ENCODE measurements around the gene GLIPR1.
A peak's percentile ranks its signal among the peaks of the same experiment; 100 is the strongest.

The GLIPR1 gene

DNA sequence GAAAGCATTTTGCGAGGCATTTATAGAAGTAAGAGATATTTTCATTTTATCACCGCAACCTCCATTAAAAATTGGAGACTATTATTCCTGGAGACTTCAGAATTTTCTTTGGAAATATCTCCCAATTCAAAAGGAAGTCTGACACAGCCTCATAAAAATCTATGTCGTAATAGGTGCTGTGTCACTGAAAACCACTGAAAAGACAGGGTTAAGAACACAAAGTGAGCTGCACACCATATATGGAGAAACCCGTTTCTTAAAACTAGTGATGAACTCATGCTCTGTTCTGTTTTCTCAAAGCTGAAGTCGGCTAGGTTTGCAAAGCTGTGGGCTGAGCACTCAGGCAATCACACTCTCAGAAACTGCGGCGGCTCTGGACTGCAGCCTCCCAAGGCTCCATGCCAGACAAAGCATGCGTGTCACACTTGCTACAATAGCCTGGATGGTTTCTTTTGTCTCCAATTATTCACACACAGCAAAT lies at the start of gene GLIPR1:
TSS of gene GLIPR1 (plus strand) at position 287 of the 481 bp plus-strand sequence. CDS start at position 413, 126 bp downstream.
- TF ChIP-seq, protein P1, sequence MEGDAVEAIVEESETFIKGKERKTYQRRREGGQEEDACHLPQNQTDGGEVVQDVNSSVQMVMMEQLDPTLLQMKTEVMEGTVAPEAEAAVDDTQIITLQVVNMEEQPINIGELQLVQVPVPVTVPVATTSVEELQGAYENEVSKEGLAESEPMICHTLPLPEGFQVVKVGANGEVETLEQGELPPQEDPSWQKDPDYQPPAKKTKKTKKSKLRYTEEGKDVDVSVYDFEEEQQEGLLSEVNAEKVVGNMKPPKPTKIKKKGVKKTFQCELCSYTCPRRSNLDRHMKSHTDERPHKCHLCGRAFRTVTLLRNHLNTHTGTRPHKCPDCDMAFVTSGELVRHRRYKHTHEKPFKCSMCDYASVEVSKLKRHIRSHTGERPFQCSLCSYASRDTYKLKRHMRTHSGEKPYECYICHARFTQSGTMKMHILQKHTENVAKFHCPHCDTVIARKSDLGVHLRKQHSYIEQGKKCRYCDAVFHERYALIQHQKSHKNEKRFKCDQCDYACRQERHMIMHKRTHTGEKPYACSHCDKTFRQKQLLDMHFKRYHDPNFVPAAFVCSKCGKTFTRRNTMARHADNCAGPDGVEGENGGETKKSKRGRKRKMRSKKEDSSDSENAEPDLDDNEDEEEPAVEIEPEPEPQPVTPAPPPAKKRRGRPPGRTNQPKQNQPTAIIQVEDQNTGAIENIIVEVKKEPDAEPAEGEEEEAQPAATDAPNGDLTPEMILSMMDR (IDR thresholded peaks at IDR 0.05) = no peak
- Histone ChIP-seq H3K4me1 (peaks cover 0 to 45% (median 24%) of the 10 kb centered on the region in 4 donors), H3K9me3 (no peaks in the 10 kb centered on the region), H3K36me3 (no peaks in the 10 kb centered on the region), H3K27ac (peak within 1 kb of the TSS; percentile 85 to 88), H3K27me3 (no peaks in the 10 kb centered on the region), H3K4me3 (peak within 1 kb of the TSS; percentile 57 to 70)
- intact Hi-C loops (cut with DNase I; ENCODE audit: low total_unique reads) = loop anchor here (10.0 kb wide), 1 partner anchor 86 kb away; the partner anchor contains the start of gene GLIPR1L2
- peak; percentile 83 to 90 for DNase-seq

DNA sequence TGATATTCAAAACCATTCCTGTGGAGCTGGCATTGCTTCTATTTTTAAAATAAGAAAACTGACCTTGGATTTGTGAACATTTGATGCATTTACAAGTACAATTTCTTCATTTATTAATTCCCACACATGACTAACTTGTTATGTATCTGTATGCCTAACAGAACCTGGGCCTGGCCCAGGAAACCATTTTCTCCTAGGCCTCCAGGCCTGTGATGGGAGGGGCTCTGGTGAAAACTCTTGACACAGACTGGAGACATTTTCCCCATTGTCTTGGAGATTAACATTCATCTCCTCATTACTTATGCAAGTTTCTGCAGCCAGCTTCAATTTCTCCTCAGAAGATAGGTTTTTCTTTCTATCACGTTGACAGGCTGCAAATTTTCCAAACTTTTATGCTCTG lies 47.6 kb upstream of the GLIPR1 start:
- no peak for DNase-seq
- Histone ChIP-seq H3K4me3 (no peak overlapping the region), H3K9me3 (peaks cover 0 to 13% (median 5%) of the 10 kb centered on the region in 3 donors), H3K4me1 (peaks cover 0 to 9% (median 0%) of the 10 kb centered on the region in 4 donors), H3K27me3 (no peaks in the 10 kb centered on the region), H3K27ac (peak overlapping the region in 1 of 2 donors; percentile 43), H3K36me3 (no peaks in the 10 kb centered on the region)
- intact Hi-C loops (cut with DNase I; ENCODE audit: low total_unique reads) = no loop called here
- TF ChIP-seq, protein P1 (IDR thresholded peaks at IDR 0.05) = no peak

DNA sequence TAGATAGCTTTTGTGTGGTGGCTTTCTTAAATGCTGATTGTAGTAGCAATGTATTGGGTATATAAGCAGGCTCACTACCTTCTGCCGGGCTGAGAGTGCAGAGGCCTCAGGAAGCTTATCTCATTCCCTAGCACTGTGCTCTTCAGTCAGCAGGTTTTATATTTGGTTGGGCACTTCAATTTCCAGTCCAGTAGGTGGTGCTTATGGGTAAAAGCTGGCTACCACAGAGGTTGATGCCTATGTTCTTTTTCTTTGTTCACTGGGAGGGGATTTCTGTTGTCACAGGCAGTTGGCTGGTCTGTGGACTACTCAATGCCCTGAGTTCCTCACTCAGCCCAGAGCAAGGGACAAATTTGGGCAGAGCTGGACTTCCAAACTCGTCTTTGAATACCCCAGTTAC lies 43.0 kb upstream of the GLIPR1 start:
- no peaks in the 10 kb centered on the region for H3K36me3 ChIP-seq
- TF ChIP-seq, protein P1 (IDR thresholded peaks at IDR 0.05) = no peak
- H3K4me1 ChIP-seq = peaks cover 0 to 6% (median 0%) of the 10 kb centered on the region in 4 donors
- H3K27me3 ChIP-seq = no peaks in the 10 kb centered on the region
- no peak for DNase-seq
- no peak overlapping the region for H3K4me3 ChIP-seq
- H3K27ac ChIP-seq = no peak overlapping the region
- intact Hi-C loops (cut with DNase I; ENCODE audit: low total_unique reads) = no loop called here
- peaks cover 0 to 10% (median 5%) of the 10 kb centered on the region in 3 donors for H3K9me3 ChIP-seq

DNA sequence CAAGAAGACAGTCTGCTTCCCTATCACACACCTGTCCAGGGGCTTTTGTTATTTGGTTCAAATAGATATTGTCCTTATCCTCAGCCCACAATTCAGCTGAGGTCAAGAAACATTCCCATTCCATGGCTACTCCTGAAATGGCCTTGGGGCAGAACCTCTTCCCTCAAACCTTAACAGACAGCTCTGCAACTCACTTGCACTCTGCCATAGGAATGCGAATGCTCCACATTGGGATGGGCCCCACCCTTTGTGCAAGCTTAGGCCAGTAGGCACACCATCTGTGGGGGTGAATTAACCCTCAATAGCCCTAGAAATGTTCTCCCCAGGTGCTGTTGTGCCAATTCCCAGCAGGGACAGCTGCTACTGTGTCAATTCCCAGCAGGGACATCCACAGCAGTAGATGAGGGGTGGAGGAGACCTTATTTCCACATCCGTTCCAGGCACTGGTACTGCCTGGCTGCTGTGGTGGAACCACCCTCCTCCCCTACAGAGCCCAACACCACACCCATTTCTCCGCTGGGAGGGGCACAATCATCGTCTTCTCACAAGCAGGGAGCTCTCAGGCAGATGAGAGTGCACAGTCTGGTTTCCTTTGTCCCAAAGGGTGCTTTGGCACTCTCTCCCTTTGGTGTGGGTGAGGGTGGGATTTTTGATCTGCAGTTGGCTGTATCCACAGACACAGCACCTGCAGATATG lies 42.3 kb upstream of the GLIPR1 start:
- peaks cover 0 to 10% (median 5%) of the 10 kb centered on the region in 3 donors for H3K9me3 ChIP-seq
- H3K27me3 ChIP-seq = no peaks in the 10 kb centered on the region
- TF ChIP-seq, protein P1 (IDR thresholded peaks at IDR 0.05) = no peak
- peak in 1 of 2 donors; percentile 22 for DNase-seq
- H3K4me1 ChIP-seq = no peaks in the 10 kb centered on the region
- no peak overlapping the region for H3K4me3 ChIP-seq
- H3K36me3 ChIP-seq = no peaks in the 10 kb centered on the region
- no peak overlapping the region for H3K27ac ChIP-seq
- intact Hi-C loops (cut with DNase I; ENCODE audit: low total_unique reads) = no loop called here

DNA sequence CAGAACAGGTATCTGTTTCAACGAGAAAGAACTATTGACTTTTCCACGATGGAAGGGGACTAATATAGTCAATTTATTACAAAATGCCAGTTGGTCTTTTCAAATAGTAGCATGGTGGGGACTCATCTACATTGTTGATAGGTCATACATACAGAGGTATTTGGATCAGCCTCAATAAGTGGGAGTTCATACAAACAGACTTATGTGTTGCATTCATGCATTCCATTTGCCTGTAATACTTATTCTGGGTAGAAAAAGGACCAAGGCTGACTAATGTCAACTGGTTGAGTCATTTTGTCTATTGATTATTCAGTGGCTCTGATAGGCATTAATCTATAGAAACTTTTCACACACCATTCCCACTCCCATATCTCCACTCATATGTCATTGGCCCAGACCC lies 41.5 kb upstream of the GLIPR1 start:
- Histone ChIP-seq H3K9me3 (peaks cover 0 to 10% (median 5%) of the 10 kb centered on the region in 3 donors), H3K4me1 (no peaks in the 10 kb centered on the region), H3K27ac (no peak overlapping the region), H3K36me3 (no peaks in the 10 kb centered on the region), H3K4me3 (no peak overlapping the region), H3K27me3 (no peaks in the 10 kb centered on the region)
- intact Hi-C loops (cut with DNase I; ENCODE audit: low total_unique reads) = no loop called here
- TF ChIP-seq, protein P1 (IDR thresholded peaks at IDR 0.05) = no peak
- DNase-seq = no peak

All from tibial artery (tissue), 4 donors.